ENCODE results near the gene SOX13.

The SOX13 gene

GRCh38 chr1:204114606-204115005 lies 41.7 kb downstream of the SOX13 start:
- ATAC-seq (replicated peaks) (no peak), DNase-seq (no peak)
- Mint-ChIP-seq H3K9me3 (no peaks in the 10 kb centered on the region), H3K4me3 (no peak overlapping the region), H3K4me1 (peaks cover 3 to 12% of the 10 kb centered on the region in 2 donors), H3K27ac (peak overlapping the region; percentile 51), H3K36me3 (no peaks in the 10 kb centered on the region), H3K27me3 (peaks cover 8 to 12% of the 10 kb centered on the region in 2 donors)

DNA sequence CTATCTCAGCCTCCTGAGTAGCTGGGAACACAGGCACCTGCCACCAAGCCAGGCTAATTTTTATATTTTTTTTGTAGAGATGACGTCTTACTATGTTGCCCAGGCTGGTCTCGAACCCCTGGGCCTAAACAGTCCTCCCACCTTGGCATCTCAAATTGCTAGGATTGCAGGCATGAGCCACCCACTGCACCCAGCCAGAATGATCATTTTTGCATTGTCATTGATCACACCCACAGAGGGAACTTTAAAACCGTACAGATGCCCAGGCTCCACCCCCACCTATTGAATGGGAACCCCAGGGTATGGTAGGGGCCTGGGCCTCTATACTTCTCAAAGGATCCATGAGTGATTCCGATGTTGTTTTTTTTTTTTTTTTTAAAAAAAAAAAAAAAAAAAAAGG lies 42.2 kb downstream of the SOX13 start:
- Mint-ChIP-seq H3K4me3 (no peak overlapping the region), H3K36me3 (no peaks in the 10 kb centered on the region), H3K9me3 (no peaks in the 10 kb centered on the region), H3K4me1 (peaks cover 3 to 12% of the 10 kb centered on the region in 2 donors), H3K27ac (no peak overlapping the region), H3K27me3 (peaks cover 8 to 12% of the 10 kb centered on the region in 2 donors)
- DNase-seq (no peak), ATAC-seq (replicated peaks) (no peak)

- Mint-ChIP-seq H3K36me3 (no peaks in the 10 kb centered on the region), H3K4me1 (peaks cover 3 to 12% of the 10 kb centered on the region in 2 donors), H3K27me3 (peaks cover 8 to 12% of the 10 kb centered on the region in 2 donors), H3K9me3 (no peaks in the 10 kb centered on the region), H3K27ac (no peak overlapping the region), H3K4me3 (no peak overlapping the region)
- DNase-seq = no peak
- ATAC-seq (replicated peaks) = no peak
These were observed 43.6 kb downstream of the SOX13 start for GRCh38 chr1:204116539-204116938.

DNA sequence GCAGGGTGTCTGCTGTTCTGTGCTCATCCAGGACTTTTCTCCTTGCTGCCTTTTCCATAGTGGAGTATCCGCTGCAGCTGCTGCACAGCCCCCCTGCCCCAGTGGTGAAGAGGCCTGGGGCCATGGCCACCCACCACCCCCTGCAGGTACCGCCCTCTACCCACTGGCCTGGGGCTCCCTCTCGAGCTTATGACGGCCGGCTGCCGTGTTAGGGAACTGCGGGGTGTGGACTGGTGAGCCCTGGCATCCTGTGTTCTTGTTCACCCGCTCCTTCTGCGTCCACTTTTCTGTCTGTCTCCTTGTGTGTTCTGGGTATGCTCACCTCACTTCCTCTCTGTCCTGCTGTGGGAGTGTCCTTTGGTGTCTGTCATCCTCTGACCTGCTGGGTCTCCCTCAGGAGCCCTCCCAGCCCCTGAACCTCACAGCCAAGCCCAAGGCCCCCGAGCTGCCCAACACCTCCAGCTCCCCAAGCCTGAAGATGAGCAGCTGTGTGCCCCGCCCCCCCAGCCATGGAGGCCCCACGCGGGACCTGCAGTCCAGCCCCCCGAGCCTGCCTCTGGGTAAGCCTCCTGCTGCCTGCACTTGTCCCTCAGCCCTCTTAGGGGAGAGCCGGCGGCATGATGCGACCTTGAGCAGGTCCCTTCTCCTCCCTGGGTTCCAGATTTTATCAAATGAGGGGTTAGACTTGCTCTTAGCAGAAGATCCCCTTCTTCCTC lies 49.1 kb downstream of the SOX13 start:
- peaks cover 0 to 8% of the 10 kb centered on the region in 2 donors for H3K27me3 Mint-ChIP-seq
- ATAC-seq (replicated peaks) (no peak), DNase-seq (no peak)
- no peak overlapping the region for H3K27ac Mint-ChIP-seq
- H3K4me3 Mint-ChIP-seq = no peak overlapping the region
- H3K9me3 Mint-ChIP-seq = no peaks in the 10 kb centered on the region
- no peaks in the 10 kb centered on the region for H3K4me1 Mint-ChIP-seq
- no peaks in the 10 kb centered on the region for H3K36me3 Mint-ChIP-seq

DNA sequence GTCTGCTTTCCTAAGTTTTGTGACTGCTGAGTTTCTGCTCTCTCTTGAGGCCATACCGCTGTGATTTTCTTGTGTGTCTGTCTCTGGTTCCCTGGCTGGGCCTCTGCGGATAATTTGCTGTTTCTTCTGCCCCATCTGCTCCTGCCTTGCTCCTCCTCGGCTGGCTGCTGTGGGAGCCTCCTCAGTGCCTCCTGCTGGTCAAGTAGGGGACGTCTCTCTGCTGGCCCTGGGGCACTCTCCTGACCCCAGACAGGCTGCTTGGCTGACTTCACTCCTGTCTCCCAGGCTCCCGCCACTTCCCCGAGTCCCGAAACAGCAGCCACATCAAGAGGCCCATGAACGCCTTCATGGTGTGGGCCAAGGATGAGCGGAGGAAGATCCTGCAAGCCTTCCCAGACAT lies 50.5 kb downstream of the SOX13 start:
- ATAC-seq (replicated peaks) = peak; percentile 41
- H3K4me1 Mint-ChIP-seq = peaks cover 0 to 1% of the 10 kb centered on the region in 2 donors
- peaks cover 0 to 7% of the 10 kb centered on the region in 2 donors for H3K27me3 Mint-ChIP-seq
- no peak for DNase-seq
- no peak overlapping the region for H3K4me3 Mint-ChIP-seq
- no peaks in the 10 kb centered on the region for H3K36me3 Mint-ChIP-seq
- H3K9me3 Mint-ChIP-seq = no peaks in the 10 kb centered on the region
- H3K27ac Mint-ChIP-seq = no peak overlapping the region

DNA sequence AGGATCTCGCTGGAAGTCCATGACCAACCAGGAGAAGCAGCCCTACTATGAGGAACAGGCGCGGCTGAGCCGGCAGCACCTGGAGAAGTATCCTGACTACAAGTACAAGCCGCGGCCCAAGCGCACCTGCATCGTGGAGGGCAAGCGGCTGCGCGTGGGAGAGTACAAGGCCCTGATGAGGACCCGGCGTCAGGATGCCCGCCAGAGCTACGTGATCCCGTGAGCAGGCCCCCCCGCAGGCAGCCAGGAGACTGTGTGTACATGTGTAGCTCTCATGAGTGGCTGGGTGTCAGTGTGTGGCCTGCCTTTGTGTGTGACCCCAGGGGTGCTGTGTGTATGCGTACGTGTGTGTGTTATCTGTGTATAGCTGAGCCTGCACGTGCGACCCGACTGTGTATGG lies 51.7 kb downstream of the SOX13 start:
- ATAC-seq (replicated peaks) = no peak
- peaks cover 6 to 11% of the 10 kb centered on the region in 2 donors for H3K4me1 Mint-ChIP-seq

DNA sequence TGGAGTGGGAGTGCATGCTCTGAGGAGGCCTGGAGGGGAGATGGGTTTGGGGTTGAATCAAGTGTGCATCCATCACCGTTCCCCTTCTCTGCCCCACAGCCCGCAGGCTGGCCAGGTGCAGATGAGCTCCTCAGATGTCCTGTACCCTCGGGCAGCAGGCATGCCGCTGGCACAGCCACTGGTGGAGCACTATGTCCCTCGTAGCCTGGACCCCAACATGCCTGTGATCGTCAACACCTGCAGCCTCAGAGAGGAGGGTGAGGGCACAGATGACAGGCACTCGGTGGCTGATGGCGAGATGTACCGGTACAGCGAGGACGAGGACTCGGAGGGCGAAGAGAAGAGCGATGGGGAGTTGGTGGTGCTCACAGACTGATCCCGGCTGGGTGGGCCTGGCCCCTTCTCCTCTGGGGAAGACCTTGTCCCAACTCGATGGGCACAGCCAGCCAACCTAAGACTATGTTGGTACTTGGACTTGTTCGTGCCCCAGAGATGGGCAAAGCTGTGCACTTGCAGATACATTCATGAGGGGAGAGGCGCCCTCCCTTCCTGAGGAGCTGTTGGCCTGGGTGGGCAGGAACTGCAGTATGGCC lies 52.9 kb downstream of the SOX13 start:
- no peak overlapping the region for H3K27ac Mint-ChIP-seq
- H3K36me3 Mint-ChIP-seq = no peaks in the 10 kb centered on the region
- no peaks in the 10 kb centered on the region for H3K9me3 Mint-ChIP-seq
- no peak for DNase-seq
- ATAC-seq (replicated peaks) = no peak
- H3K4me3 Mint-ChIP-seq = no peak overlapping the region
- peaks cover 8 to 12% of the 10 kb centered on the region in 2 donors for H3K27me3 Mint-ChIP-seq
- peaks cover 6 to 11% of the 10 kb centered on the region in 2 donors for H3K4me1 Mint-ChIP-seq

More for the DNA sequence above, 51.7 kb downstream of the SOX13 start:
- no peaks in the 10 kb centered on the region for H3K9me3 Mint-ChIP-seq
- H3K4me3 Mint-ChIP-seq = no peak overlapping the region
- no peak overlapping the region for H3K27ac Mint-ChIP-seq
- H3K36me3 Mint-ChIP-seq = no peaks in the 10 kb centered on the region
- DNase-seq = no peak
- peaks cover 8 to 12% of the 10 kb centered on the region in 2 donors for H3K27me3 Mint-ChIP-seq

- Mint-ChIP-seq H3K27me3 (peaks cover 8 to 13% of the 10 kb centered on the region in 2 donors), H3K36me3 (no peaks in the 10 kb centered on the region), H3K9me3 (no peaks in the 10 kb centered on the region), H3K4me1 (peaks cover 6 to 11% of the 10 kb centered on the region in 2 donors), H3K27ac (no peak overlapping the region), H3K4me3 (no peak overlapping the region)
- no peak for ATAC-seq (replicated peaks)
- no peak for DNase-seq
These were observed 53.5 kb downstream of the SOX13 start for GRCh38 chr1:204126386-204126785.

- no peak overlapping the region for H3K27ac Mint-ChIP-seq
- ATAC-seq (replicated peaks) (no peak), DNase-seq (no peak)
- no peak overlapping the region for H3K4me3 Mint-ChIP-seq
- H3K36me3 Mint-ChIP-seq = no peaks in the 10 kb centered on the region
- peaks cover 6 to 11% of the 10 kb centered on the region in 2 donors for H3K4me1 Mint-ChIP-seq
- H3K27me3 Mint-ChIP-seq = peaks cover 8 to 16% of the 10 kb centered on the region in 2 donors
- no peaks in the 10 kb centered on the region for H3K9me3 Mint-ChIP-seq
These were observed 54.0 kb downstream of the SOX13 start for GRCh38 chr1:204126956-204127355.

DNA sequence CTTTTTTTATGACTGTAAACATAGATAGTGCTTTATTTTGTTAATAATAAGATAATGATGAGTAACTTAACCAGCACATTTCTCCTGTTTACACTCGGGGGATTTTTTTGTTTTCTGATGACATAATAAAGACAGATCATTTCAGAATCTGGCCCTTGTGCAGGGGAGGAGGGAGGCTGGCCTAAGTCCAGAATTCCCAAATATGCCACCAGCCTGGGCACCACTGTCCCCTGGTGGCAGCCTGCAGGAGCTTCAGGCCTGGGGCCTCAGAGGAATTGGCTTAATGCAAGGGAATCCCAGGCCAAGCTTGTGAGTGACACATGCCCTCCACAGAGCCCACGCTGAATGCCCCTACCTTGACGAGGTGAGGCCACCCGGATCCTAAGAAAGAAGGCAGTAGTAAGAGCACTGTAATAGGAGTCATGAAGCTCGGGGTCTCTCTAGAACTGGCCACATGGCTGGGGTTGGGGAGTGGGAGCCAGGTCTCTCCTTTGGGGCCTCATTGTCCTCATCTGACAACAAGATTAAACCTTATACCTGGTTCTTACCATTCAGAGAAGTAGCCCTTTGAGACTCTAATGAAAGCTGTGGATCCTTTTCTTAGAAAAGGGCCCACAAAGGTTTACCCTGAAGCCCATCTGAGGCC lies 54.8 kb downstream of the SOX13 start:
- peak in 1 of 2 donors; percentile 28 for ATAC-seq (replicated peaks)
- no peaks in the 10 kb centered on the region for H3K36me3 Mint-ChIP-seq
- H3K27me3 Mint-ChIP-seq = peaks cover 8 to 16% of the 10 kb centered on the region in 2 donors
- no peak overlapping the region for H3K27ac Mint-ChIP-seq
- H3K4me1 Mint-ChIP-seq = peaks cover 6 to 11% of the 10 kb centered on the region in 2 donors
- H3K9me3 Mint-ChIP-seq = no peaks in the 10 kb centered on the region
- no peak overlapping the region for H3K4me3 Mint-ChIP-seq
- no peak for DNase-seq

DNA sequence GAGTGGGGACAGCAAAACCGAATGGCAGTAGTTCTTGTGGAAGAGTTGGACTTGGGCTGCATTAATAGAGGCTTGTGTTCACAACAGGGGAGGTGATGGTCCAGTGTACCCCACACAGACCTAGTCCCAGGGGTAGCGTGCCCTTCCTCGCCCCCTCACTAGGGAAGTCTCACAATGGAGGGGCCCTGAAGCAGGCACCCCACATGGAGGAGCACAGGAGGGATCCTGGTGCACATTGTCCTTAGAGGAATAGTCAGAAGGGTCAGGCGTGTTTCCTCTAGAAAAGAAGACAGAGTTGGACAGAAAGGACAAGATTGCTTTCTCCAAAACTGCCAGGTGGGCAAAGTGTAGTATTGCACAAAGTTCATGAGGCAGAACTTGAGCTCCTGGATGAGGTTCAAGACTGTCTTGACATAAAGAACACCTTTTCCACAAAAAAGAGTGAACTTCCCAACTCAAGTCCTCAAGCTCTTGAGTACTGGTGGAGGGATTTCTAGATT lies 55.6 kb downstream of the SOX13 start:
- no peak overlapping the region for H3K27ac Mint-ChIP-seq
- H3K36me3 Mint-ChIP-seq = no peaks in the 10 kb centered on the region
- peaks cover 6 to 11% of the 10 kb centered on the region in 2 donors for H3K4me1 Mint-ChIP-seq
- ATAC-seq (replicated peaks) (peak; percentile 40 to 41), DNase-seq (no peak)
- H3K9me3 Mint-ChIP-seq = no peaks in the 10 kb centered on the region
- peaks cover 8 to 16% of the 10 kb centered on the region in 2 donors for H3K27me3 Mint-ChIP-seq
- peak overlapping the region in 1 of 2 donors; percentile 26 for H3K4me3 Mint-ChIP-seq

GRCh38 chr1:204128964-204129896 lies 56.3 kb downstream of the SOX13 start:
- Mint-ChIP-seq H3K9me3 (no peaks in the 10 kb centered on the region), H3K27me3 (peaks cover 11 to 17% of the 10 kb centered on the region in 2 donors), H3K27ac (no peak overlapping the region), H3K4me1 (peaks cover 9 to 18% of the 10 kb centered on the region in 2 donors), H3K4me3 (peak overlapping the region; percentile 26 to 42), H3K36me3 (no peaks in the 10 kb centered on the region)
- no peak for DNase-seq
- peak; percentile 86 for ATAC-seq (replicated peaks)

DNA sequence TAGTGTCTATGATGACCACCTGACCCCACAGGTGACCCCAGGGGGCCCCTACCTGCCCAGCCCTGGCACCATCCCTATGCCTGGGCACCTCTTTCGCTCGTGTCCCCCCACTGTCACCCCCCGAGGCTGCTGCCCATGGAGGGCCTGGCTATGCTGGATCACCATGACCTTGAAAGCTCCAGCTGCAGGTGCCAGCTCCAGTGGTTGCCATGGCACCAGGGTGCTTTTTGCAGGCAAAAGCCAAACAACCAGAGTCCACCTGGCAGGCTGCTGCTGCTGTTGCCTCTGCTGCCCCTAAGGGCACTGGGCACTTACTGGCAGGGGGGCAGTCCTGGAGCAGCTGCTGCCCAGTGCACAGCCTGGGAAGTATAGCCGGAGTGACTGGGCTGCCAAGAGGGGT lies 57.3 kb downstream of the SOX13 start:
- DNase-seq (no peak), ATAC-seq (replicated peaks) (no peak)
- Mint-ChIP-seq H3K27me3 (peaks cover 18 to 27% of the 10 kb centered on the region in 2 donors), H3K4me3 (no peak overlapping the region), H3K4me1 (peaks cover 13 to 21% of the 10 kb centered on the region in 2 donors), H3K27ac (no peak overlapping the region), H3K9me3 (no peaks in the 10 kb centered on the region), H3K36me3 (no peaks in the 10 kb centered on the region)
